ENCODE data around the gene SORCS2.

DNA sequence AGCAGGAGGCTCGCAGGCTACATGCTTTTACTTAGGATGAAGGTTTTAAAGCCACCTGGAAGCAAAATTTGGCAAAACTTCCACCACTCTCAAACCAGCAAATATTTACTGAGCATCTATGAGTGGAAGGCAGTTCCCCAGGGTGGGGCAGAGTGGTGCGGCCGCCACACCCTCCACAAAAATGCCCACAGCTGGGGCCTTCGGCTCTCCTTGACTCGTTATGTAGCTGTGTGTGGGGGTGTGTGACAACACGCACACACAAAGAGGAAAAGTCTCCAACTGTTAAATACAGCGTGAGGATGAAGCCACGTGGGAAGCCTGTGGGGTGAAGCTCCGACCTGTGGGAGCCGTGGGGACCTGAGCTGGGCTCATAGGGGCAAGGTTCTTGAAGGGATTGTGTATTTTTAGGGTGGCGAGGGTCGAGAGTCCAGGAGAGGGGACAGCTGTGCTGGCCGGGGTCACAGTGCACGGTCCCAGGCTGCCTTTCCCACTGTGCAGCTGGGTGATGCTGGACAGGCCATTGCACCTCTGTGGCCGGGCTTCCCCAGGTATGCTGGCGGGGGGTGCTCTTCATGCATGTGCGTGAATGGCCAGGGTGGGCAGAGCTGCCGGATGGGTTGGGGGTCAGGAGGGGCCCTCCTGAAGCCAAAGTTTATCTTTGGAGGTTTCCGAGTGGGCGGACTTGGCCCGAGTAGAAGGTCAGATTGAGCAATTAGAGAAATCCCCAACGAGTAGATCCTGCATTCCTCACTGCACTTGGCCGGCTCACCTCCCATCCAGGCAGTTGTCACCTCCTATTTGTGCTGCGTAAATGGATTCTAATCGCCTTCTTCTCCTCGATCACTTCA, 25.4 kb downstream of the SORCS2 start:
- TF ChIP-seq POLR2A (IDR thresholded peaks at IDR 0.05; ENCODE audit: low read length) (no peak), GATA1 (IDR thresholded peaks at IDR 0.05; ENCODE audit: low read depth, low read length) (no peak)
